ENCODE results near the gene DCUN1D1. TPM values are rescaled to one million over a fixed set of nuclear protein-coding genes. Genes with fewer than 3 reads are reported as not detected.

Gene DCUN1D1
- total and polyA plus RNA-seq, 12 donors: 5.5 to 51.9 (median 33.6) TPM

GRCh38 chr3:182895513-182896112 is 84.7 kb downstream of the DCUN1D1 start:
- Histone ChIP-seq H3K27me3 (no peaks in the 10 kb centered on the region), H3K4me3 (no peak overlapping the region), H3K4me1 (replicated peaks in 1 of 2) (no peaks in the 10 kb centered on the region), H3K27ac (no peak overlapping the region), H3K36me3 (replicated peaks in 1 of 2) (peaks cover 0 to 8% of the 10 kb centered on the region in 2 donors), H3K9me3 (replicated peaks in 1 of 3) (no peaks in the 10 kb centered on the region)
- whole genome bisulfite sequencing, 4 donors: 82 to 88% (median 85%) methylated on average over 7 to 8 of the region's 8 CpGs
- no peak for DNase-seq
- TF ChIP-seq POLR2A (IDR thresholded peaks at IDR 0.05): no peak
- TF ChIP-seq, protein P1, sequence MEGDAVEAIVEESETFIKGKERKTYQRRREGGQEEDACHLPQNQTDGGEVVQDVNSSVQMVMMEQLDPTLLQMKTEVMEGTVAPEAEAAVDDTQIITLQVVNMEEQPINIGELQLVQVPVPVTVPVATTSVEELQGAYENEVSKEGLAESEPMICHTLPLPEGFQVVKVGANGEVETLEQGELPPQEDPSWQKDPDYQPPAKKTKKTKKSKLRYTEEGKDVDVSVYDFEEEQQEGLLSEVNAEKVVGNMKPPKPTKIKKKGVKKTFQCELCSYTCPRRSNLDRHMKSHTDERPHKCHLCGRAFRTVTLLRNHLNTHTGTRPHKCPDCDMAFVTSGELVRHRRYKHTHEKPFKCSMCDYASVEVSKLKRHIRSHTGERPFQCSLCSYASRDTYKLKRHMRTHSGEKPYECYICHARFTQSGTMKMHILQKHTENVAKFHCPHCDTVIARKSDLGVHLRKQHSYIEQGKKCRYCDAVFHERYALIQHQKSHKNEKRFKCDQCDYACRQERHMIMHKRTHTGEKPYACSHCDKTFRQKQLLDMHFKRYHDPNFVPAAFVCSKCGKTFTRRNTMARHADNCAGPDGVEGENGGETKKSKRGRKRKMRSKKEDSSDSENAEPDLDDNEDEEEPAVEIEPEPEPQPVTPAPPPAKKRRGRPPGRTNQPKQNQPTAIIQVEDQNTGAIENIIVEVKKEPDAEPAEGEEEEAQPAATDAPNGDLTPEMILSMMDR (IDR thresholded peaks at IDR 0.05): no peak
- intact Hi-C loops (cut with DNase I): no loop called here

GRCh38 chr3:182892226-182892625 is 88.1 kb downstream of the DCUN1D1 start:
- peaks cover 0 to 5% of the 10 kb centered on the region in 2 donors for H3K36me3 ChIP-seq (replicated peaks in 1 of 2)
- WGBS, 4 donors: 88 to 93% (median 91%) methylated on average over 4 of the region's 4 CpGs

DNA sequence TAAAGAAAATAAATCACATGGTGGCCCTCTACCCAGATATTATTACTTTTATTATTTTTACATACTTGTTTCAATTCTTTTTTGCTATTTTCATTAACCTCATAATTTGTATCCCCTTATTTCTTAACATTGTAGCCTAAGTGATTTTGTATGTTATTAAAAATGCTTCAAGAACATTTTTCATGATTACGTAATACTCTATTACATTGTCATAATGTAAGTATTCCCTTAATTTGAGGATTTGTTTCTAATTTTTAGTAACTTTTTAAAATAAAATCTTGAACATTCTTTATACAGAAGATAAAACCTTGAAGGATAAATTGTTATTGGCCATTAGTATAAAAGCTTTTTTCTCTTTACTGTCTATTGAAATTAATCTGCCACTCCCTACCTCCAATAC is 89.0 kb downstream of the DCUN1D1 start:
- H3K36me3 ChIP-seq (replicated peaks in 1 of 2): peaks cover 0 to 5% of the 10 kb centered on the region in 2 donors
- intact Hi-C loops (cut with DNase I): no loop called here

More at GRCh38 chr3:182892226-182892625, 88.1 kb downstream of the DCUN1D1 start:
- Histone ChIP-seq H3K4me3 (no peak overlapping the region), H3K27ac (no peak overlapping the region), H3K4me1 (replicated peaks in 1 of 2) (no peaks in the 10 kb centered on the region), H3K27me3 (no peaks in the 10 kb centered on the region), H3K9me3 (replicated peaks in 1 of 3) (no peaks in the 10 kb centered on the region)
- no peak for TF ChIP-seq POLR2A (IDR thresholded peaks at IDR 0.05)
- TF ChIP-seq, protein P1 (IDR thresholded peaks at IDR 0.05): no peak
- intact Hi-C loops (cut with DNase I): no loop called here
- no peak for DNase-seq

GRCh38 chr3:182889948-182890629 is 90.2 kb downstream of the DCUN1D1 start:
- peaks cover 0 to 5% of the 10 kb centered on the region in 2 donors for H3K36me3 ChIP-seq (replicated peaks in 1 of 2)
- no peak for DNase-seq
- no peak overlapping the region for H3K4me3 ChIP-seq
- intact Hi-C loops (cut with DNase I): no loop called here
- no peak for TF ChIP-seq POLR2A (IDR thresholded peaks at IDR 0.05)
- TF ChIP-seq, protein P1 (IDR thresholded peaks at IDR 0.05): no peak
- H3K4me1 ChIP-seq (replicated peaks in 1 of 2): no peaks in the 10 kb centered on the region
- WGBS, 4 donors: 83 to 89% (median 89%) methylated on average over 3 of the region's 3 CpGs
- H3K27me3 ChIP-seq: no peaks in the 10 kb centered on the region
- no peaks in the 10 kb centered on the region for H3K9me3 ChIP-seq (replicated peaks in 1 of 3)
- H3K27ac ChIP-seq: no peak overlapping the region

More for the DNA sequence above, 89.0 kb downstream of the DCUN1D1 start:
- TF ChIP-seq, protein P1 (IDR thresholded peaks at IDR 0.05): no peak
- TF ChIP-seq POLR2A (IDR thresholded peaks at IDR 0.05): no peak
- no peak overlapping the region for H3K4me3 ChIP-seq
- H3K27ac ChIP-seq: no peak overlapping the region
- H3K4me1 ChIP-seq (replicated peaks in 1 of 2): no peaks in the 10 kb centered on the region
- DNase-seq: no peak
- WGBS, 4 donors: 98 to 100% (median 98%) methylated on average over 1 of the region's 1 CpG
- H3K27me3 ChIP-seq: no peaks in the 10 kb centered on the region
- H3K9me3 ChIP-seq (replicated peaks in 1 of 3): no peaks in the 10 kb centered on the region

Other genes starting within 250 kb of the DCUN1D1 start
- gene ATP11B, start 187.0 kb downstream of the DCUN1D1 start, total RNA-seq: 10 to 100 TPM; 26.8 to 45.1 (median 33.9) TPM
- 10 to 100 TPM in 1 of 3 donors, 1 to 10 TPM in 2; 2.9 to 16.0 (median 5.0) TPM for gene ATP11B, start 187.0 kb downstream of the DCUN1D1 start, polyA plus RNA-seq
- gene MCCC1, start 119.0 kb upstream of the DCUN1D1 start, total RNA-seq: 100 to 1,000 TPM in 1 of 9 donors, 10 to 100 TPM in 8; 40.9 to 137 (median 55.5) TPM
- gene MCCC1, start 119.0 kb upstream of the DCUN1D1 start, polyA plus RNA-seq: 10 to 100 TPM; 47.8 to 65.7 (median 50.6) TPM
- gene LAMP3, start 182.2 kb upstream of the DCUN1D1 start, total RNA-seq: 1 to 10 TPM in 3 of 9 donors, under 1 TPM in 5, not detected in 1; 0.17 to 8.3 (median 0.76) TPM
- under 1 TPM in 2 of 3 donors, not detected in 1; 0.30 to 0.97 TPM for gene LAMP3, start 182.2 kb upstream of the DCUN1D1 start, polyA plus RNA-seq